NCI-H2196 treated with DMSO at 0.1 percent for 48 hours (cell line): Measurements from ENCODE around the gene CGNL1.

ENCODE experiments used
- DNase-seq: peaks from one replicate; lab custom pipeline; 2025; ENCODE audit not compliant: unreplicated experiment; lab: John Stamatoyannopoulos, UW

CGNL1 gene

DNA sequence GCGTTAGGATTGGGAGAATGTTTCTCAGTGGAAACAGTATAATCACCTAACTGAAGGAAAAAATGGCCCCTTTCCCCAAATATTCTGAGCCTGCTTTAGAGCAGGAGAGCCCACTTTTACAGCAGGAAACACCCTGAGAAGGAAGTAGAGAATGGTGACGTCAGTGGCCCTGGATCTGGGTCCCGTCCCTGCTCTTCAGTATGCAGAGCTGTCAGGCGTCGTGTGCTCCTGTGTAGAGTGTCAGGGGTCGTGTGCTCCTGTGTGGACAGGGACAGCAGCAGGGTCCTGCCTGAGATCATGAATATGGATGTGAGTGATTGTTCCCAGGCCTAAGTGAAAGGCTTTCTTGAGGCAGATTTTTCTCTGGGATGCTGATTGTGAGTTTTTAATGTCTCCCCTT is 45.2 kb downstream of the CGNL1 start:
- no peak for DNase-seq

DNA sequence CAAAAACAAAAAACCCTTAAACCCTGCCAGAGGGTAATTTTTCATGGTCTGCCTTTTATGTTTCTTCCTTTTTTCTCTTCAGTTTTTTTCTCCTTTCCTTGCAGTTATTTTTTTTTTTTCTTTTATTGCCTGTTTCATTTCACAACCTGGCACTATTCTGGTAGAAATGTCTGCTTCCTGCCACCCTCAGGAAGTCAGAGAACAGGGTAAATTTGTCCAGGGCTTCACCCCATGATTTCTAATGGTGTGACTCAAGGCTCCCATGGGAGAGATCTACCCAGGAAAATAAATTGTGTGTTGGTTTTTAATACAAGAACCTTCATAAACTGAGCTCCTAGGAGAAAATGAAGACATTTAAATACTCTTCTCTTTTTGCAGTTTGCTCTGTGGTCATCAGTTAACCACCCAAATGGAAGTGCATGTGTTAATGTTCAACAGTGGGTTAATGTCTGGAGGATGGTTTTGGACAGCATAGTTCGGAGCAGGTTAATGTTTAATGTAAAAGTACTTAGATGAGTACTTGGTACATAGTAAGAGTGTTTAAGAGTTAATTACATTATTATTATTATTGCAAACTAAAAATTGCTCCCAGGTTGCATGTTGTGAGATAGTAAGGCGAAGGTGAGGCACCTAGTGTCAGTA is 45.9 kb downstream of the CGNL1 start:
- DNase-seq: no peak

DNA sequence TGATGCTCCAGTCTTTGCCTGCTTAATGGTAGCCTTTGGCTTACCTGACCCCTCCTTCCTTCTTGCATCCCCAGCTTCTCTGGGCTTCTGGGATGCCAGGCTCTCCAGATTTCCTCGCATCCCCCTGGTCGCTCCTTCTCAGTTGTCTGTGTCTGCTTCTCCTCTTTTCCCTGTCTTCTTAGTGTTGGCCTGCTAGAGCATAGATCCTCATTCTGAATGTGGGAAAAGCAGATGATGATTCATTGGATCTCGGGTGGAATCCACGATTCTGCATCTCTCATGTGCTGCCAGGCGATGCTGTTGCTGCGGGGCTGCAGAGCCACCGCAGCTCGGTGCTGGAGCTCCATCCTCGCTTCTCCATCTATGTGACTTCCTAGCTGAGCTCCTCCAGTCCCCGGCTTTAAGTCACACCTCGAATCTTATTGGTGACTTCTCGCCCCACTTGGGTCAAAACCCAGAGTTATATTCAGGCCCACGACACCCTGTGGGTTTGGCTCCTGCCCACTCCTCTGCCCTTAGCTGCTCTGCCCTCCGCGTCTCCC is 47.4 kb downstream of the CGNL1 start:
- no peak for DNase-seq

DNA sequence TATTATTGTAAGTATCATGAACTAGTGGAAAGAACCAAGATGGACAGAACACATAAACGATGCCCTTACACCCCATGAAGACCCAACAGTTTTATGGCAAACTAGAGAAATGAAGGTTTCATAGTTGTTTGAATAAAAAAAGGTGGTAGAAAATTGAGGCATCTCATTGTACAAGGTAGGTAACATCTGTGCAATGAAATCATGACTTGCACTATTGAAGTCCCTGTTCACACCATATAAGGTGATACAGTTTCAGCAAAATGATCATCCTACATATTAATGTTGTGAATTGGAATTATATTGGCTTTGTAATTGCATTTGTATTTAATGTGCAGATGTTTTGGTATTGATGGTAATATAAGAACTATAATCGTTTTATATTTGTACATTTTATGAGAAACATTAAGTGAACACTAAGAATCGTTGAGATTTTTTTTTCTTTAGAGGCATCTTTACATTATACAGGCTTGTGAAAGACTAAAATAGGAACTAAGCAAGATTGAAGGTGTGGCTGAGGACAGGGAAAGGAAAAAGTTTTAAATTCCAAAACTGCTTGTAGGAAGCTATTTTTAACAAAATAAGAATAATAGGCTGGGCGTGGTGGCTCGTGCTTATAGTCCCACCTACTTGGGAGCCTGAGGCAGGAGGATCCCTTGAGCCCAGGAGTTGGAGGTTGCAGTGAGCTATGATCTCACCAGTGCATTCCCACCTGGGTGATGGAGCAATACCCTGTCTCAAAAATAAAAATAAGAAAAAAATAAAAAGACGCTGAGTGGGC is 48.5 kb downstream of the CGNL1 start:
- no peak for DNase-seq

DNA sequence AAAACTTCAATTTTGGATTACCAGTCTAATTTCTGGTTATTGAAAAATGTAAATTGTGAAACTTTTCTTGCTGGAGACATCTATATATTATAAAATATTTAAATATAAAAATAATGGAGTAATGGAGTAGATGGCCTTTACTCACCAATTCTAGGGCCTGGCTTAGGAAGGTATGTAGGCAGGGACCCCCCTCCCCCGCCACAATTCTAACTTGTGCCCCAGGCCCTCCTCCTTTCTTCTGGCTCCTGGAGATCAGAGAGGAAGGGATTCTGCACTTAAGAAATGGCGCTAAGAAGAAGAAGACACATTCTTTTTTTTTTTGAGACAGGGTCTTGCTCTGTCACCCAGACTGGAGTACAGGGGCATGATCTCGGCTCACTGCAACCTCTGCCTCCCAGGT is 49.5 kb downstream of the CGNL1 start:
- DNase-seq: no peak

DNA sequence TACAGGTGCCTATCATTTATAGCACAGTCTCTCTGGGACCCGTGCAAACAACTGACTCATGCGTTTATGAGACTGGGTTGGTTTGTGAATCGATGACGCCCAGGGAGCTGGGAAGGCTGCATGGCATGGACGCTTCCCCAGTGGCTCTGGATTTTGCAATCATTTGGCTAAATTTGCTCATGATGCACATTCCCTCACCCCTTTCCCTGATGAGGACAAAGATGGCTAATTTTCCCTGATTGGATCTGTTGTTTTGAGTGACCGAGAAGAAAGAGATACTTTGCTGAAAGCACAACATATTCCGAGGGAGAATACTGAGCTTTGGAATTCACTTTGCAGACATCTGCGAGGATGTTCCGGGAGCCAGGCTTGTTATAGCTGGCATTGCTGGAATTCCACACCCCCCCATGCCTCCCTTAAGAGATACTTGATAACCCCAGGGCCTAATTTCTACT is 51.1 kb downstream of the CGNL1 start:
- no peak for DNase-seq

DNA sequence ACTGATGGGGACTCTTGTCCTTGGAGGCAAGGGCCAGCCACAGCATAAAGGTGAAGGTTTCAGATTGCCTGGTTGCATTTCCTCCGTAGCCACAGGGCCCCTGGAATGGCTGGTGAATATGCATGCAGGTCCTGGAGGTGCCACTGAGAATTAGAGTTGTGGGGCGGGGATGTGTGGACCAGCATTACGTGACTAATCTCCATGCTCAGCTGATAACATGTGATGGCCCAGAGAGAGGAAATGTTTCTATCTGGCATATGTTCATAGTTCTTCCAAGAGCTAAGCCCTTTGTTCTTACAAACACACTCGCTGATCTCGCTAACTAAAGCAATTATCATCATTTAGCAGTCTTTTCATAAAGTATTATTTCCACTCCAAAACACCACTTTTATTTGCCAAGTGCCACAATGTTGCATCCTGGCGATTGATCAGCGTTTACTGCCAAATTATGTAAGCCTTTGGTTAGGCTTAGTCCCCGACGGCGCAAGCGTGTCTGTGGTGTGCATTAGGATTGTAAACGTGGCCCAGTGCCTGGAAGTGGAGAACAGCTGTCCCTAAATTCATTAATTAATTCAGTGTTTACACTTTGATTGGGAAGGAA is 55.9 kb downstream of the CGNL1 start:
- DNase-seq: no peak

DNA sequence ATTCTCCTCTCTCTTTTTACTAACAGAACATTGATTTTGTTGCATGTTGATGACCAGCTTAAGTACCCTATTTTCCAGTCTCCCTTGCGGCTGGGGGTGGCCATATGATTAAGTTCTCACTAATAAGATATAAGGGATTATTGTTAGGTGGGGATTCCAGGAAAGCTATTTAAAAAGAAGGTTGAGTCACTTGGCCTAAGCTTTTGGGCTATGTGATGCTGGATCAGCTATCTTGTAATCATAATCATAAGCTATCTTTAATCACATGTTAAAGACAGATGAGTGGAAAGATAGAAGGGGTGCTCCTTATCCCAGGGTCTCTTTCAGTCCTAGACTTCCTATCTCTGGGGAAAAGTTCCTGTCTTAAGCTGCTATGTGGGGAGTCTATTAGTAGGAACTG is 59.9 kb downstream of the CGNL1 start:
- no peak for DNase-seq

DNA sequence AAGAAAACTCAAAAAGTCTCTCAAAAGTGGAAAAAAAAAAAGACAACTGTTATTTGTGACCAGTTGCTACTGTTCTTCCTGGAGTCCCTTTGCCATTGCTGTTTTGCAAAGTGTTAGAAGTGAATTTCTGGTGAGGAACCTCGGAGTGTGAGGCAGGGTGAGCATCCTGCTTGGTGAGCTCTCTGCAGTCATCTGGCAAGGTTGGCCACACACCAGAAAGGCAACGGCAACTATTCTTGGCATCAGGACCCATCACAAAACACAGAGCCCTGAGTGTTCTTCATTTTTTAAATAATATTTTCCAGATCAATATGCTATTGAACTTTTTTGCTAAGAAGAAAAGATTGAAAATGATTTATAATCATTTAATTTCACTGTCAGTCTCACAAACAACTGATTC is 60.7 kb downstream of the CGNL1 start:
- no peak for DNase-seq

DNA sequence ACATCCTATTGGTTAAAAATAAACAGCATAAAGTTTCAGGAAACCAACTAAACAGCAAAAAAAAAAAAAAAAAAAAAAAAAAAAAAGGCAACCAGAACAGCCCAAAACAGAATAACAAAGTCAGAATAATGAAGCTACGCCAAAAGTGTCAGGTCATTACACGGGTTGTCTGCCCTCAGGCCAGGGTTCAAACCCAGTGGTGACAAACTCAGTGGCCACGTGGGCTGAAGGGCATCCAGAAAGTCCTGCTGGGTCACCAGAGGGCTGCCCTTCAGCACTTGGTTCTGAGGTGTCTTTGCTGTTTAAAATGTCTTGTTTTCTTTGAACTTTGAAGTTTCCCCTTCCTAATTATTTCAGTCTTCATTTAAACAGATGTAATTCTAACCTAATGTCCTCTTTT is 61.3 kb downstream of the CGNL1 start:
- DNase-seq: no peak

DNA sequence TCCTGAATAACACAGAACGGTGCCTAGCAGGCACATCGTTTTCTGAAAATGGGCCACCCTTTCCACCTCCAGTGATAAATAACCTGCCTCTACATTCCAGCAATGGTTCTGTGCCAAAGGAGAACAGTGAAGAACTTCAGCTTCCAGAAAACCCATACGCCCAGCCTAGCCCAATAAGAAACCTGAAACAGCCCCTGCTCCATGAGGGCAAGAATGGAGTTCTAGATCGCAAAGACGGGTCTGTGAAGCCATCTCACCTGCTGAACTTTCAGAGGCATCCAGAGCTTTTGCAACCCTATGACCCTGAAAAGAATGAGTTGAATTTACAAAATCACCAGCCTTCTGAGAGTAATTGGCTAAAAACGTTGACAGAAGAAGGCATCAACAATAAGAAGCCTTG is 61.9 kb downstream of the CGNL1 start:
- no peak for DNase-seq

DNA sequence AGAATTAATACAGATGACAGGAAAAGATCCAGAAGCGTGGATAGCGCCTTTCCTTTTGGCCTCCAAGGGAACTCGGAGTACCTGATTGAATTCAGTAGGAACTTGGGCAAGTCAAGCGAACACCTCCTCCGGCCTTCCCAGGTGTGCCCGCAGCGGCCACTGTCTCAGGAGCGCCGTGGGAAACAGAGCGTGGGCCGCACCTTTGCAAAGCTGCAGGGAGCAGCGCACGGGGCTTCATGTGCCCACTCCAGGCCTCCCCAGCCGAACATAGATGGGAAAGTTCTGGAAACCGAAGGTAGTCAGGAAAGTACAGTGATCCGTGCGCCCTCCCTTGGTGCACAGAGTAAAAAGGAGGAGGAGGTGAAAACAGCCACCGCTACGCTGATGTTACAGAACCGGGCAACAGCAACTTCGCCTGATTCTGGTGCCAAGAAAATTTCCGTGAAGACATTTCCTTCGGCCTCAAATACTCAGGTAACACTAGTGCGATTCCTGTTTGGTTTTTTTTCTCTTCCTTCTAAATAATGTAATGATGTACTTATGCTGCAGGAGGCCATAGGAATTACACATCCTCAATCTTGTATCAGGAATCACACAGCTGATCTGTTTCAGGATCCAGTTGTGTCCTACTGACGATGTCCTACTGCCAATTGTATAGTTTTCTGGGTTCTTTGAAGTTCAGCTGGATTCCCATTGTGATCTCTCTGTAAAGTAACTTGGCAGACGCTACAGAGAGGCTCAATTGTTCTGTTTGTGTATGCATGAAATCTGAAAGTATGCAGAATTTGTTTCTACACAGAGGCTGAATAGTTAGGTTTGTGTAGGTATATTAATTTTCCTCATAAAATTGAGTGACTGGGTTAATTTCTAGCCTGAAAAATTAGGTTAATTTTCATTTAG is 63.1 kb downstream of the CGNL1 start:
- DNase-seq: no peak

DNA sequence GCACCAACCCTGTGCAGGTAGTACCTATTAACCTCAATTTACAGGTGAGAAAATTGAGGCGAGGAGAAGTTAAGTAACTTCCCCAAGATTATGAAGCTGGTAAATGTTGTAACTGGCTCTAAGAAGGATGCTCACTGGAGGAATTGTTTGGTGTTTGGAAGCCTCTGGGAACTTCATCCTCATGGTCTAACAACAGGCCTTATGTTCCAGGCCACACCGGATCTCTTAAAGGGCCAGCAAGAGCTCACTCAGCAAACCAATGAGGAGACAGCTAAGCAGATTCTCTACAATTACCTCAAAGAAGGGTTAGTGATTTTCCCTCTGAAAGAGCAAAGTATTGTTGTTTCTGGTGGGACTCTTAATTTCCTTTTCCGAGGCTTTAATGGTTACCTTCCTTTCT is 63.9 kb downstream of the CGNL1 start:
- DNase-seq: no peak

DNA sequence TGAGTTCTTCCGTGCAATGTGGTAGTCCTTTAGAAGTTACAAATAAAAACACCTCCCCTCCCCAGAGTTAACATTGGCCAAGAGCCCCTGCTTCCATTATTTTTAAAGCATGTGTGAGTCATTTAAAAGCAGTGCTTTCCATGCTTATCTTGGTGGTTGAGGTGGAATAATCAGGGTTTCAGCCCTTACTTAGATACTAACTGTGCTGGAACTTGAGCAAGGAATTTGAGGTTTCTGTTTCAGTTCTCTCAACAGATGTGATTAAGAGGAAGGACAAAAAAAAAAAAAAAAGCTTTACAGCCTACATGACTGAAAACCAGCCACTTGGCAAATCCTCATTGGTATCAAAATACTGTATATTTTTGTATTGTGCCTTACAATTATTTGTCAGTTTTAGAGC is 64.5 kb downstream of the CGNL1 start:
- DNase-seq: no peak

DNA sequence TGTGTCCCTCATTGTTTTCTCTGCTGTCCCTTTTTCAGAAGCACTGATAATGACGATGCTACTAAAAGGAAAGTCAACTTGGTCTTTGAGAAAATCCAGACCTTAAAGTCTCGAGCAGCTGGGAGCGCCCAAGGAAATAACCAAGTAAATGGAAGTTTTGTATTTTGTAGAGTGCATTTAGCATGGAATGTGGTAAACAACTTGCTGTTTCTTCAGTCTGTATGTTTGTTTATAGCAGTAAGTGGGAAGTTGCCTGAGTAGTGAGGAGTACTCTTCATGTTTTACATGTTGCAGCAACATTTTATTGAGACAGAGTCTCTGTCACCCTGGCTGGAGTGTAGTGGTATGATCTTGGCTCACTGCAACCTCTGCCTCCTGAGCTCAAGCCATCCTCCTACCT is 66.0 kb downstream of the CGNL1 start:
- DNase-seq: no peak

DNA sequence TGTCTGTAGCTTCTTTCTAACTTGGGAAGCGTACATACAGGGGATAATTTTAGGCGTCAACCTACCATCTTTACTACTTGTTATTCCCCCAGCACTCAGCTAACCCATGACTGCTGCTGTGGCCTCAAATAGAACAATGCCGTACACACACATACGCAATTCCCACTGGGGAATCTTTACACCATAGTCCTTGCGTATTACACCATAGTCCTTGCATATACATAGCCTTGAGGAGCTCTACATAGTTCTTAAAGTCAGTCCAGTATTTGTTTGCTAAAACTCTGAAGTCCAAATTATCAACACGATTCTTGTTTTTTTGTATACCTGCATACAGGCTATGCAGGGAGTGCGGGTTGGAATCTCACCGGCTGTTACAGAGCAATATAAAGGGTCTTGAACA is 67.2 kb downstream of the CGNL1 start:
- no peak for DNase-seq

DNA sequence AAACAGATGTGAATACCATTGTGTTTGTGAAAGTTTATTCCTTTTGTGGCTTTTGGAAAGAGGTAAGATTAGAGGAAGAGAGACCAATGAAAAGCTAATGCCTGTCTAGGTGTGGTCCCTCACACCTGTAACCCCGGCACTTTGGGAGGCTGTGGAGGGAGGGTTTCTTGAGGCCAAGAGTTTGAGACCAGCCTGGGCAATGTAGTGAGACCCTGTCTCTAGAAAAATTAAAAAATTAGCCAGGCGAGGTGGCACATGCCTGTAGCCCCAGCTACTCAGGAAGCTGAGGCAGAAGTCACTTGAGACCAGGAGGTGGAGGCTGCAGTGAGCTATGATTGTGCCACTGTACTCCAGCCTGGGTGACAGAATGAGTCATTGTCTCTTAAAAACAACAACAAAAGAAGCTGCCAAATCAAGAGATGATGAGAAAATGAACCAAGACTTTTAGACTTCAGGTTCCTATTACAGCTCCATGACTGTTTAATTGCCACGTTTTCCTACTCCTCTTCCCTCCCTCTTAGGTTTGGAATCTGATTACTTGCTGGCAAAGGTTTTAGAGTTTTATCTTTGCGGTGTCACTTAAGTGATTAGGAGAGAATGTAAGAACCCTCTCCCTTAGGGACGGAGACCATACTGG is 68.7 kb downstream of the CGNL1 start:
- DNase-seq: no peak

DNA sequence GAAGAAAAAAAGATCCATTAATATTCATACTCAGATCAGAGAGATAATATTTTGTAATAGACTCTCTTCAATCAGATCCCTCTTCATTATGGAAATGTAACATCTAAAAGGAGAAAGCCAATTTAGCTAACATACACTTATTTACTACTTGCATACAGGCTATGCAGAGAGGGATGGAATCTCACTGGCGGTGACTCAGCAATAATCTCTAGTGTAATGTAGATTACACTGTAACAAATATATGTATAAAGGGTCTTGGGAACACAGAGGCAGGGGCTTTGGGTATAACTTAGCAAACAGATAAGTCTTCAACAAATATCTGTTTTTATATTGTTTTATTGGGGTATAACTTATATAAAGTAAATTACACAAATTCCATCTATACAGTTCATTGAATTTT is 69.6 kb downstream of the CGNL1 start:
- DNase-seq: no peak

DNA sequence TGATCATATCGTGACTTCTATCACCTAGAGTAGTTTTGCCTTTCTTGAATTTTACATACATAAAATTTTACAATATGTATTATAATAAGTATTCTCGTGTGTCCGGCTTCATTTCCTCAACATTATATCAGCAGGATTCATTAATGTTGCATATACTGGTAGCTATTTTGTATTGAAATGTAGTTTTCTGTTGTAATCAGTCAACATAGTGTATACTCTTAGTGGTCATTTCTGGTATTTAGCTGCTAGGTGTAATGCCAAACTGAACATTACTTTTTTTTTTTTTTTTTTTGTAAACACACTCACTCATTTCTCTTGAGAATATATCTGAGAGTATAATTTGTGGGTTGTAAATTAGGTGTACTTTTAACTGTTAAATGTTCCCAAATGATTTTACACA is 70.1 kb downstream of the CGNL1 start:
- no peak for DNase-seq

DNA sequence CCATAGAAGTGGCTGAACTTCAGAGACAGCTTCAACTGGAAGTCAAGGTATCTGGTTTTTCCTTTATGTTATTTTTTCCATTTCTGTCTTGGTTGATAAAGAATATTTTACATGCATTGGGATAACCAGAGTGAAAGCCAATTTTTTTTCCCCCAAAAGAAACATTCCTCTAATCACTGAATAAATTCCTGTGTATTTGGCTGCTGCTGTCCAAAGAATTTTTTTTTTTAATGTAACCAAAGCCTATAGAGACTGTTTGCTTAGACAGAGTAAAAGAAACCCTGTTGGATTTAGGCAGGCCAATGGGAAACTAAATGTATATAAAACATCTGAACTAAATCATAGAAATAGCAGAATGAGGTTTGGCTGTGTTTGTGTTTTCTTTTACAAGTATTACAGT is 75.2 kb downstream of the CGNL1 start:
- DNase-seq: no peak
